HepG2 (cell line): ENCODE results near the gene MAP3K19. TPM values are rescaled to one million over a fixed set of nuclear protein-coding genes. Genes with fewer than 3 reads are reported as not detected.

Experiments used
- BRCA1 ChIP-seq: sonication (generic); formaldehyde crosslinking; IDR thresholded peaks from 2 replicates; pipeline ENCODE4 v1.4.0; 2020; ENCODE audit warnings: missing genetic modification reagents
- ELF4 ChIP-seq: sonication (generic); formaldehyde crosslinking; IDR thresholded peaks from 2 replicates; pipeline ENCODE4 v1.5.0; 2020; ENCODE audit warnings: missing genetic modification reagents, mild to moderate bottlenecking, moderate library complexity, borderline replicate concordance
- JDP2 ChIP-seq: sonication (generic); formaldehyde crosslinking; IDR thresholded peaks from 2 replicates; pipeline ENCODE4 v1.8.1; 2022; ENCODE audit warnings: missing genetic modification reagents, borderline replicate concordance
- KDM4B ChIP-seq: sonication (generic); formaldehyde crosslinking; IDR thresholded peaks from 2 replicates; pipeline ENCODE4 v1.4.0; 2020; ENCODE audit warnings: missing genetic modification reagents
- MIER2 ChIP-seq: IDR thresholded peaks from 2 replicates; pipeline ENCODE4 v1.6.1; 2016; ENCODE audit warnings: missing biosample characterization, missing genetic modification reagents
- MIER3 ChIP-seq: IDR thresholded peaks from 2 replicates; pipeline ENCODE4 v1.6.1; 2016; ENCODE audit warnings: missing compliant biosample characterization, borderline replicate concordance
- PCBP2 ChIP-seq: fragments of 200-400 bp; formaldehyde crosslinking; optimal IDR thresholded peaks from 2 replicates; pipeline ENCODE3; 2018; ENCODE audit warnings: low read length, low read depth; ENCODE audit not compliant: poor library complexity, severe bottlenecking
- REL ChIP-seq: sonication (generic); formaldehyde crosslinking; conservative IDR thresholded peaks from 2 replicates; pipeline ENCODE4 v1.8.0; 2022; ENCODE audit warnings: mild to moderate bottlenecking, missing genetic modification reagents, moderate library complexity
- RFX5 ChIP-seq: IDR thresholded peaks from 2 replicates; pipeline ENCODE4 v1.6.1; 2011; ENCODE audit warnings: low read depth, low read length, improper control_type of control experiment
- SATB2 ChIP-seq: sonication (generic); formaldehyde crosslinking; IDR thresholded peaks from 2 replicates; pipeline ENCODE4 v1.5.0; 2020; ENCODE audit warnings: missing genetic modification reagents
- SKI ChIP-seq: fragments of 450-650 bp; IDR thresholded peaks from one replicate; pipeline ENCODE4 v1.6.1; 2018; ENCODE audit warnings: mild to moderate bottlenecking; ENCODE audit not compliant: partially characterized antibody
- SRY ChIP-seq: sonication (generic); formaldehyde crosslinking; IDR thresholded peaks from 2 replicates; pipeline ENCODE4 v1.8.0; 2022; ENCODE audit warnings: mild to moderate bottlenecking, missing genetic modification reagents
- ZBTB14 ChIP-seq: sonication (generic); formaldehyde crosslinking; IDR thresholded peaks from 2 replicates; pipeline ENCODE4 v1.4.0; 2020; ENCODE audit warnings: missing genetic modification reagents
- ZC3H4 ChIP-seq: sonication (generic); formaldehyde crosslinking; IDR thresholded peaks from 2 replicates; pipeline ENCODE4 v1.4.0; 2020; ENCODE audit warnings: missing genetic modification reagents, borderline replicate concordance
- ZNF292 ChIP-seq: sonication (generic); formaldehyde crosslinking; IDR thresholded peaks from 2 replicates; pipeline ENCODE4 v1.8.1; 2022; ENCODE audit warnings: mild to moderate bottlenecking, low read depth, missing genetic modification reagents, borderline replicate concordance
- ZNF317 ChIP-seq: sonication (generic); formaldehyde crosslinking; IDR thresholded peaks from 2 replicates; pipeline ENCODE4 v1.5.0; 2020; ENCODE audit warnings: mild to moderate bottlenecking, missing genetic modification reagents
- ZNF33A ChIP-seq: sonication (generic); formaldehyde crosslinking; IDR thresholded peaks from 2 replicates; pipeline ENCODE4 v1.5.1; 2020; ENCODE audit warnings: missing genetic modification reagents, mild to moderate bottlenecking, moderate library complexity, borderline replicate concordance
- ZNF552 ChIP-seq: sonication (generic); formaldehyde crosslinking; IDR thresholded peaks from 2 replicates; pipeline ENCODE4 v1.9.0; 2022; ENCODE audit warnings: missing genetic modification reagents, mild to moderate bottlenecking, borderline replicate concordance
- ZNF781 ChIP-seq: sonication (generic); formaldehyde crosslinking; IDR thresholded peaks from 2 replicates; pipeline ENCODE4 v1.5.1; 2020; ENCODE audit warnings: borderline replicate concordance, mild to moderate bottlenecking, missing genetic modification reagents; ENCODE audit errors: not compliant biosample characterization
- ZNF788 ChIP-seq: sonication (generic); formaldehyde crosslinking; IDR thresholded peaks from 2 replicates; pipeline ENCODE4 v1.5.0; 2020; ENCODE audit warnings: mild to moderate bottlenecking, missing genetic modification reagents, borderline replicate concordance
- polyA plus RNA-seq, 8 experiments: library from polyadenylated mRNA; depleted of rRNA in 3 of 8; stranded (reverse) in 7 of 8; unstranded in 1 of 8; fragments of >200 nt; fragmentation: Illumina TruSeq in 4 of 8; extraction: Trizol in 4 of 8; gene quantifications; 2 replicates each; pipeline versions ENCODE4 v1.2.1 to v1.2.3, GENCODE V29; 2011 to 2016; ENCODE audit warnings: low read depth in 4 of 8, missing spikeins in 1 of 8, mixed read lengths in 1 of 8; ENCODE audit not compliant: insufficient read depth in 1 of 8
- total RNA-seq, 5 experiments: library from RNA; depleted of rRNA; stranded (reverse); fragments of >200 nt; fragmentation: Illumina TruSeq; extraction: Trizol; gene quantifications; 2 replicates each; pipeline ENCODE4 v1.2.3, GENCODE V29; 2016; ENCODE audit warnings: low read depth in 1 of 5
- TF ChIP-seq, protein P1 (sequence below): sonication (generic); formaldehyde crosslinking; IDR thresholded peaks from 2 replicates; pipeline ENCODE4 v1.8.1; 2023; ENCODE audit warnings: mild to moderate bottlenecking, missing genetic modification reagents, borderline replicate concordance
- TF ChIP-seq, protein P2 (sequence below): sonication (generic); formaldehyde crosslinking; conservative IDR thresholded peaks from 2 replicates; pipeline ENCODE4 v1.4.0; 2020; ENCODE audit warnings: missing genetic modification reagents
- TF ChIP-seq, protein P3 (sequence below): sonication (generic); formaldehyde crosslinking; IDR thresholded peaks from 2 replicates; pipeline ENCODE4 v1.4.0; 2020; ENCODE audit warnings: missing genetic modification reagents, mild to moderate bottlenecking, borderline replicate concordance
- TF ChIP-seq, protein P4 (sequence below): sonication (generic); formaldehyde crosslinking; IDR thresholded peaks from 2 replicates; pipeline ENCODE4 v1.5.1; 2020; ENCODE audit warnings: missing genetic modification reagents, mild to moderate bottlenecking, borderline replicate concordance

Gene MAP3K19
- total and polyA plus RNA-seq, 2 of the 13 experiments (the other 11 are each of a cell fraction or from before 2014, with no cell fraction given), result not detected

GRCh38 chr2:134918526-134919340 is 128.5 kb downstream of the MAP3K19 start, which contains the start of gene CCNT2 (continued):
- TF ChIP-seq, protein P1, sequence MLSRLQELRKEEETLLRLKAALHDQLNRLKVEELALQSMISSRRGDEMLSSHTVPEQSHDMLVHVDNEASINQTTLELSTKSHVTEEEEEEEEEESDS (CRISPR knock-in tag), result 0 out of 2 replicates have a peak, but pooled peaks have one; percentile 38
- TF ChIP-seq RFX5 (0 out of 2 replicates have a peak, but pooled peaks have one; percentile 4), ZNF33A (peak; percentile 88; the same call in 1 of the 2 replicates), ZNF317 (peak; percentile 79; the same call in 1 of the 2 replicates), ZNF781 (CRISPR knock-in tag) (no peak), SKI (no peak), ZNF292 (CRISPR knock-in tag) (no peak), MIER2 (CRISPR knock-in tag) (peak; percentile 47), PCBP2 (no peak), ZNF552 (CRISPR knock-in tag) (no peak), BRCA1 (CRISPR knock-in tag) (no peak), KDM4B (CRISPR knock-in tag) (peak; percentile 55; the same call in 1 of the 2 replicates), ZC3H4 (no peak), MIER3 (peak; percentile 94), ZNF788 (CRISPR knock-in tag) (peak; percentile 95), JDP2 (CRISPR knock-in tag) (0 out of 2 replicates have a peak, but pooled peaks have one; percentile 68), ELF4 (CRISPR knock-in tag) (no peak; the same call in 1 of the 2 replicates), REL (CRISPR knock-in tag) (peak; percentile 84), SATB2 (CRISPR knock-in tag) (no peak), SRY (CRISPR knock-in tag) (peak; percentile 22; the same call in 1 of the 2 replicates), ZBTB14 (peak; percentile 56; the same call in 1 of the 2 replicates)
- TF ChIP-seq, protein P2, sequence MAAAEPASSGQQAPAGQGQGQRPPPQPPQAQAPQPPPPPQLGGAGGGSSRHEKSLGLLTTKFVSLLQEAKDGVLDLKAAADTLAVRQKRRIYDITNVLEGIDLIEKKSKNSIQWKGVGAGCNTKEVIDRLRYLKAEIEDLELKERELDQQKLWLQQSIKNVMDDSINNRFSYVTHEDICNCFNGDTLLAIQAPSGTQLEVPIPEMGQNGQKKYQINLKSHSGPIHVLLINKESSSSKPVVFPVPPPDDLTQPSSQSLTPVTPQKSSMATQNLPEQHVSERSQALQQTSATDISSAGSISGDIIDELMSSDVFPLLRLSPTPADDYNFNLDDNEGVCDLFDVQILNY (CRISPR knock-in tag), result peak; percentile 74
- TF ChIP-seq, protein P3, sequence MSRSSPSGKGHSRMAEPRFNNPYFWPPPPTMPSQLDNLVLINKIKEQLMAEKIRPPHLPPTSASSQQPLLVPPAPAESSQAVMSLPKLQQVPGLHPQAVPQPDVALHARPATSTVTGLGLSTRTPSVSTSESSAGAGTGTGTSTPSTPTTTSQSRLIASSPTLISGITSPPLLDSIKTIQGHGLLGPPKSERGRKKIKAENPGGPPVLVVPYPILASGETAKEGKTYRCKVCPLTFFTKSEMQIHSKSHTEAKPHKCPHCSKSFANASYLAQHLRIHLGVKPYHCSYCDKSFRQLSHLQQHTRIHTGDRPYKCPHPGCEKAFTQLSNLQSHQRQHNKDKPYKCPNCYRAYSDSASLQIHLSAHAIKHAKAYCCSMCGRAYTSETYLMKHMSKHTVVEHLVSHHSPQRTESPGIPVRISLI, result no peak; the same call in 1 of the 2 replicates
- TF ChIP-seq, protein P4, sequence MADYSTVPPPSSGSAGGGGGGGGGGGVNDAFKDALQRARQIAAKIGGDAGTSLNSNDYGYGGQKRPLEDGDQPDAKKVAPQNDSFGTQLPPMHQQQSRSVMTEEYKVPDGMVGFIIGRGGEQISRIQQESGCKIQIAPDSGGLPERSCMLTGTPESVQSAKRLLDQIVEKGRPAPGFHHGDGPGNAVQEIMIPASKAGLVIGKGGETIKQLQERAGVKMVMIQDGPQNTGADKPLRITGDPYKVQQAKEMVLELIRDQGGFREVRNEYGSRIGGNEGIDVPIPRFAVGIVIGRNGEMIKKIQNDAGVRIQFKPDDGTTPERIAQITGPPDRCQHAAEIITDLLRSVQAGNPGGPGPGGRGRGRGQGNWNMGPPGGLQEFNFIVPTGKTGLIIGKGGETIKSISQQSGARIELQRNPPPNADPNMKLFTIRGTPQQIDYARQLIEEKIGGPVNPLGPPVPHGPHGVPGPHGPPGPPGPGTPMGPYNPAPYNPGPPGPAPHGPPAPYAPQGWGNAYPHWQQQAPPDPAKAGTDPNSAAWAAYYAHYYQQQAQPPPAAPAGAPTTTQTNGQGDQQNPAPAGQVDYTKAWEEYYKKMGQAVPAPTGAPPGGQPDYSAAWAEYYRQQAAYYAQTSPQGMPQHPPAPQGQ (CRISPR knock-in tag), result no peak
